GM12892 (cell line): Measurements from ENCODE around the gene NADK.
"Not testable (repeated sequence)": the region's sequence is repeated elsewhere in the genome, so short reads cannot be mapped to it uniquely, and the experiment has no call there.

Experiments
- POLR2A ChIP-seq: IDR thresholded peaks from 2 replicates; pipeline ENCODE4 v1.6.1; 2011; ENCODE audit warnings: low read depth, low read length, control low read depth
- POLR2AphosphoS5 ChIP-seq: IDR thresholded peaks from 2 replicates; pipeline ENCODE4 v1.6.1; 2011; ENCODE audit warnings: low read depth, low read length, control low read depth

DNA sequence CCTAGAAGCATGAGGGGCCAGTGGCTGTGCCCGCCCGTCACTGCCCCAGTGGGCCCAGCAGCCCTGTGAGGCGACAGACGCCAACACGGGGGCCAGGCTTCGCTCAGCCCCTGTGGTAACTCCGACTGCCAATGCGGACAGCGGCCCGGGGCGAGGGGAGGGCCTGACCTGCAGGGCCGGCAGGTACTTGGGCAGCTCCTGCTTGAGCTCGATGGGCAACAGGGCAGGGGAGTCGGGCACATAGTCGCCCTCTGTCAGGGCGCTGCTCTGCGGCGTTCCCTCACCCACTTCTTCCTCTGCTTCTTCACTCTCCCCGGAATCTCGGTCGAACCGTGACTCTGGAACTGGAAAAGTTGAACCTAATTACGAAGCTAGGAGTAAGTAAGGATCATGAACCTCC is 71.0 kb downstream of the NADK start:
- not testable (repeated sequence) for TF ChIP-seq POLR2AphosphoS5, POLR2A
